Naive thymus-derived CD8-positive, alpha-beta T cell (primary cell): ENCODE results near the gene HM13. TPM values are rescaled to one million over a fixed set of nuclear protein-coding genes. Genes with fewer than 3 reads are reported as not detected.
A peak's percentile ranks its signal among the peaks of the same experiment; 100 is the strongest.

Source experiments
- ATAC-seq, 2 donors: fragments of 150-1000 bp; cut with Tn5 transposase in 1 of 2; sonication (Bioruptor Pico), chemical (Tn5 transposase) in 1 of 2; 1 replicate in 1 of 2; 2 replicates in 1 of 2; pipeline ENCODE4 v1.10.0; 2021; ENCODE audit warnings: mild to moderate bottlenecking in 2 of 2, moderate library complexity in 2 of 2
- POLR2A ChIA-PET: fragments of 350-600 bp; sonication (Branson Sonifier 250); formaldehyde crosslinking; loops from one replicate; lab custom pipeline; 2021; ENCODE audit warnings: antibody characterized with exemption; lab: Charles Lee
- DNase-seq, 10 donors: peaks; one replicate each; pipeline versions ENCODE4 v3.0.0 to v3.0.0-alpha.2; 2020 to 2022
- H3K27ac Mint-ChIP-seq, 10 donors: one replicate each; pipeline ENCODE4 v1.8.0; 2020 to 2022; ENCODE audit warnings: mild to moderate bottlenecking in 10 of 10, mixed read lengths in 10 of 10, moderate library complexity in 4 of 10, inconsistent platforms in 1 of 10
- H3K27me3 Mint-ChIP-seq, 5 donors: one replicate each; pipeline ENCODE4 v1.8.0; 2021 to 2022; ENCODE audit warnings: mixed read lengths in 5 of 5
- H3K36me3 Mint-ChIP-seq, 3 donors: one replicate each; pipeline ENCODE4 v1.8.0; 2020 to 2022; ENCODE audit warnings: mixed read lengths in 3 of 3, mild to moderate bottlenecking in 2 of 3, inconsistent platforms in 1 of 3
- H3K4me1 Mint-ChIP-seq, 4 donors: one replicate each; pipeline ENCODE4 v1.8.0; 2021 to 2022; ENCODE audit warnings: mixed read lengths in 4 of 4
- H3K4me3 Mint-ChIP-seq, 10 donors: one replicate each; pipeline ENCODE4 v1.8.0; 2020 to 2022; ENCODE audit warnings: mild to moderate bottlenecking in 10 of 10, mixed read lengths in 10 of 10, moderate library complexity in 6 of 10, inconsistent platforms in 1 of 10
- H3K9me3 Mint-ChIP-seq, 9 donors: one replicate each; pipeline ENCODE4 v1.8.0; 2020 to 2022; ENCODE audit warnings: mixed read lengths in 9 of 9, mild to moderate bottlenecking in 3 of 9, inconsistent platforms in 1 of 9, moderate library complexity in 1 of 9
- polyA plus RNA-seq, 3 donors: library from polyadenylated mRNA; unstranded; fragments of 300-500 nt; fragmentation: Illumina TruSeq; gene quantifications; one replicate each; pipeline ENCODE4 v1.2.3, GENCODE V29; 2021
- total RNA-seq, 8 experiments: library from RNA in 2 of 8; stranded (reverse) in 2 of 8; gene quantifications; one replicate each; pipeline ENCODE4 v1.2.3 and lab custom pipeline; 2021 to 2026

HM13 gene
- total and polyA plus RNA-seq, 5 experiments from 2014 or later, result 96.5 to 115 (median 109) TPM

GRCh38 chr20:31548820-31549512 is 34.7 kb downstream of the HM13 start:
- no peaks in the 10 kb centered on the region for H3K27me3 Mint-ChIP-seq
- ATAC-seq (no peak), DNase-seq (no peak)
- POLR2A ChIA-PET, result no interaction called here
- peak overlapping the region; percentile 58 to 99 (median 98) for H3K27ac Mint-ChIP-seq
- peak overlapping the region in 9 of 10 donors; percentile 16 to 93 (median 91) for H3K4me3 Mint-ChIP-seq
- peaks cover 15 to 30% (median 26%) of the 10 kb centered on the region in 4 donors for H3K4me1 Mint-ChIP-seq
- no peaks in the 10 kb centered on the region for H3K9me3 Mint-ChIP-seq
- H3K36me3 Mint-ChIP-seq, result peaks cover 0 to 64% (median 6%) of the 10 kb centered on the region in 3 donors

GRCh38 chr20:31549513-31549880 is 35.3 kb downstream of the HM13 start:
- no peak for DNase-seq
- peaks cover 0 to 63% (median 6%) of the 10 kb centered on the region in 3 donors for H3K36me3 Mint-ChIP-seq
- H3K9me3 Mint-ChIP-seq, result no peaks in the 10 kb centered on the region
- no peak for ATAC-seq
- POLR2A ChIA-PET, result no interaction called here
- peak overlapping the region in 1 of 10 donors; percentile 5 for H3K4me3 Mint-ChIP-seq
- H3K27ac Mint-ChIP-seq, result peak overlapping the region in 7 of 10 donors; percentile 19 to 70 (median 53)
- H3K27me3 Mint-ChIP-seq, result no peaks in the 10 kb centered on the region
- peaks cover 14 to 30% (median 25%) of the 10 kb centered on the region in 4 donors for H3K4me1 Mint-ChIP-seq

- Mint-ChIP-seq H3K9me3 (no peaks in the 10 kb centered on the region), H3K4me1 (peaks cover 14 to 29% (median 24%) of the 10 kb centered on the region in 4 donors), H3K4me3 (peak overlapping the region in 2 of 10 donors; percentile 5 to 10), H3K27ac (peak overlapping the region in 4 of 10 donors; percentile 36 to 70 (median 57)), H3K27me3 (no peaks in the 10 kb centered on the region), H3K36me3 (peaks cover 0 to 64% (median 5%) of the 10 kb centered on the region in 3 donors)
- DNase-seq (no peak), ATAC-seq (no peak)
- POLR2A ChIA-PET, result interaction anchor here (1.4 kb wide), 1 partner anchor 23 kb away, joined by 4 read pairs; no protein-coding TSS in a partner anchor
These were observed 35.9 kb downstream of the HM13 start for GRCh38 chr20:31550099-31550498.

GRCh38 chr20:31551163-31552081 is 37.2 kb downstream of the HM13 start:
- ATAC-seq (no peak), DNase-seq (no peak)
- POLR2A ChIA-PET, result interaction anchor here (0.6 to 1.4 kb wide), 4 partner anchors 22 to 60 kb away, joined by 3 to 4 read pairs (median 3); no protein-coding TSS in a partner anchor
- H3K36me3 Mint-ChIP-seq, result peaks cover 0 to 70% (median 2%) of the 10 kb centered on the region in 3 donors
- no peak overlapping the region for H3K4me3 Mint-ChIP-seq
- no peaks in the 10 kb centered on the region for H3K27me3 Mint-ChIP-seq
- H3K4me1 Mint-ChIP-seq, result peaks cover 12 to 27% (median 21%) of the 10 kb centered on the region in 4 donors
- H3K27ac Mint-ChIP-seq, result peak overlapping the region in 3 of 10 donors; percentile 43 to 75 (median 53)
- no peaks in the 10 kb centered on the region for H3K9me3 Mint-ChIP-seq

- Mint-ChIP-seq H3K9me3 (no peaks in the 10 kb centered on the region), H3K4me1 (peaks cover 4 to 8% (median 6%) of the 10 kb centered on the region in 4 donors), H3K36me3 (peaks cover 0 to 46% (median 2%) of the 10 kb centered on the region in 3 donors), H3K27me3 (no peaks in the 10 kb centered on the region), H3K27ac (peak overlapping the region in 2 of 10 donors; percentile 43 to 61), H3K4me3 (no peak overlapping the region)
- DNase-seq (no peak), ATAC-seq (no peak)
- POLR2A ChIA-PET, result interaction anchor here (0.5 to 0.7 kb wide), 2 partner anchors 9 to 51 kb away, joined by 3 to 5 read pairs; no protein-coding TSS in a partner anchor
These were observed 41.0 kb downstream of the HM13 start for GRCh38 chr20:31555203-31555775.

- Mint-ChIP-seq H3K36me3 (peaks cover 0 to 48% (median 8%) of the 10 kb centered on the region in 3 donors), H3K27ac (peak overlapping the region in 6 of 10 donors; percentile 14 to 82 (median 66)), H3K9me3 (no peaks in the 10 kb centered on the region), H3K4me3 (no peak overlapping the region), H3K4me1 (peaks cover 2 to 19% (median 11%) of the 10 kb centered on the region in 4 donors), H3K27me3 (no peaks in the 10 kb centered on the region)
- ATAC-seq (no peak), DNase-seq (no peak)
- POLR2A ChIA-PET, result interaction anchor here (0.6 to 2.5 kb wide), 2 partner anchors 53 to 143 kb away, joined by 3 to 13 read pairs; no protein-coding TSS in a partner anchor
These were observed 45.5 kb downstream of the HM13 start for GRCh38 chr20:31559704-31560093.

- POLR2A ChIA-PET, result interaction anchor here (0.6 to 2.5 kb wide), 4 partner anchors 13 to 142 kb away, joined by 3 to 13 read pairs (median 4); partner anchors contain the start of gene ID1
- Mint-ChIP-seq H3K27me3 (no peaks in the 10 kb centered on the region), H3K9me3 (no peaks in the 10 kb centered on the region), H3K27ac (peak overlapping the region in 5 of 10 donors; percentile 14 to 82 (median 71)), H3K4me3 (no peak overlapping the region), H3K36me3 (peaks cover 0 to 49% (median 8%) of the 10 kb centered on the region in 3 donors), H3K4me1 (peaks cover 2 to 20% (median 11%) of the 10 kb centered on the region in 4 donors)
- DNase-seq (peak; percentile 55 to 82 (median 74)), ATAC-seq (peak; percentile 84 to 88)
These were observed 46.0 kb downstream of the HM13 start for GRCh38 chr20:31560094-31560745.

- Mint-ChIP-seq H3K4me3 (no peak overlapping the region), H3K27ac (peak overlapping the region in 1 of 10 donors; percentile 31), H3K27me3 (no peaks in the 10 kb centered on the region), H3K36me3 (peaks cover 0 to 48% (median 9%) of the 10 kb centered on the region in 3 donors), H3K9me3 (no peaks in the 10 kb centered on the region), H3K4me1 (peaks cover 2 to 20% (median 11%) of the 10 kb centered on the region in 4 donors)
- POLR2A ChIA-PET, result interaction anchor here (0.5 to 2.5 kb wide), 6 partner anchors 12 to 60 kb away, joined by 3 to 13 read pairs (median 4); partner anchors contain the start of gene ID1
- DNase-seq (no peak), ATAC-seq (no peak)
These were observed 46.7 kb downstream of the HM13 start for GRCh38 chr20:31560746-31561598.

GRCh38 chr20:31562241-31562640 is 48.0 kb downstream of the HM13 start:
- ATAC-seq (no peak), DNase-seq (no peak)
- Mint-ChIP-seq H3K27me3 (no peaks in the 10 kb centered on the region), H3K9me3 (no peaks in the 10 kb centered on the region), H3K27ac (no peak overlapping the region), H3K36me3 (peaks cover 0 to 50% (median 9%) of the 10 kb centered on the region in 3 donors), H3K4me3 (no peak overlapping the region), H3K4me1 (peaks cover 2 to 20% (median 16%) of the 10 kb centered on the region in 4 donors)
- POLR2A ChIA-PET, result interaction anchor here (1.3 to 2.4 kb wide), 2 partner anchors 10 to 50 kb away, joined by 11 to 12 read pairs; no protein-coding TSS in a partner anchor

- Mint-ChIP-seq H3K27ac (no peak overlapping the region), H3K36me3 (peaks cover 0 to 54% (median 9%) of the 10 kb centered on the region in 3 donors)
- no peak for ATAC-seq
These were observed 50.0 kb downstream of the HM13 start for GRCh38 chr20:31564284-31564683.

More at GRCh38 chr20:31564284-31564683, 50.0 kb downstream of the HM13 start:
- Mint-ChIP-seq H3K4me3 (no peak overlapping the region), H3K4me1 (peaks cover 2 to 30% (median 20%) of the 10 kb centered on the region in 4 donors), H3K27me3 (no peaks in the 10 kb centered on the region), H3K9me3 (no peaks in the 10 kb centered on the region)
- DNase-seq, result no peak
- POLR2A ChIA-PET, result interaction anchor here (0.6 to 0.8 kb wide), 2 partner anchors 9 to 22 kb away, joined by 3 to 5 read pairs; no protein-coding TSS in a partner anchor
